A549 (cell line): ENCODE data around the gene GCK. TPM values are rescaled to one million over a fixed set of nuclear protein-coding genes. Genes with fewer than 3 reads are reported as not detected.

ENCODE experiments used
- ATAC-seq, 2 experiments: fragments of 200-7000 bp in 1 of 2; fragments of >200 bp in 1 of 2; cut with Nextera tagmentation in 1 of 2; cut with Tn5 transposase in 1 of 2; 3 replicates each; pipeline versions ENCODE4 v1.8.0 to v1.9.1; 2018 to 2020; ENCODE audit warnings: mild to moderate bottlenecking in 1 of 2, moderate library complexity in 1 of 2
- CTCF ChIA-PET: fragments of 300-600 bp; sonication (Branson Sonifier 250); formaldehyde crosslinking; extraction: SDS; loops from one replicate; lab custom pipeline; 2021; ENCODE audit warnings: antibody characterized with exemption, inconsistent platforms; lab: Yijun Ruan, JAX
- POLR2A ChIA-PET: fragments of 350-600 bp; formaldehyde crosslinking; extraction: SDS; loops from one replicate; lab custom pipeline; 2021; ENCODE audit warnings: antibody characterized with exemption, inconsistent platforms; lab: Yijun Ruan, JAX
- DNase-seq, 2 experiments: peaks; one replicate each; pipeline versions ENCODE4 v3.0.0 to v3.0.0-alpha.2; 2011 to 2016; ENCODE audit warnings: low read depth in 1 of 2, low spot score in 1 of 2
- FAIRE-seq: peaks from 2 replicates; lab custom pipeline; 2011; peaks lifted over from hg19 to GRCh38; lab: Jason Lieb, UNC
- H3K27ac ChIP-seq, 2 experiments: fragments of >200 bp; sonication (Bioruptor Twin); formaldehyde crosslinking; 3 replicates each; pipeline ENCODE4 v1.5.1; 2016 to 2017
- H3K4me1 ChIP-seq: fragments of >200 bp; sonication (Bioruptor Twin); formaldehyde crosslinking; 3 replicates; pipeline ENCODE4 v1.6.1; 2016
- H3K4me2 ChIP-seq: fragments of >200 bp; sonication (Bioruptor Twin); formaldehyde crosslinking; 3 replicates; pipeline ENCODE4 v1.6.1; 2016
- H3K4me3 ChIP-seq: fragments of >200 bp; sonication (Bioruptor Twin); formaldehyde crosslinking; 3 replicates; pipeline ENCODE4 v1.5.1; 2016
- H3K9me3 ChIP-seq: fragments of >200 bp; sonication (Bioruptor Twin); formaldehyde crosslinking; 3 replicates; pipeline ENCODE4 v1.6.1; 2016
- CEBPB ChIP-seq, 2 experiments: fragments of >200 bp in 1 of 2; sonication (Bioruptor Twin) in 1 of 2; formaldehyde crosslinking in 1 of 2; IDR thresholded peaks; 2 replicates each; pipeline ENCODE4 v1.6.1; 2012 to 2016
- CHD2 ChIP-seq: fragments of 150-350 bp; IDR thresholded peaks from 2 replicates; pipeline ENCODE4 v1.6.1; 2014; ENCODE audit warnings: low read length; ENCODE audit not compliant: partially characterized antibody
- CHD4 ChIP-seq: fragments of 200-600 bp; sonication (generic); IDR thresholded peaks from 2 replicates; pipeline ENCODE4 v1.6.1; 2016; ENCODE audit warnings: antibody characterized with exemption, mild to moderate bottlenecking, borderline replicate concordance
- EHF ChIP-seq: fragments of 250-450 bp; sonication (Bioruptor Pico); IDR thresholded peaks from 2 replicates; pipeline ENCODE4 v1.5.0; 2020; ENCODE audit warnings: mild to moderate bottlenecking
- EHMT2 ChIP-seq: fragments of 200-600 bp; sonication (generic); IDR thresholded peaks from 2 replicates; pipeline ENCODE4 v1.6.1; 2016; ENCODE audit warnings: antibody characterized with exemption, low read depth, mild to moderate bottlenecking, moderate library complexity
- FOSB ChIP-seq: fragments of 250-450 bp; sonication (Bioruptor Pico); IDR thresholded peaks from 2 replicates; pipeline ENCODE4 v1.5.0; 2020; ENCODE audit warnings: mild to moderate bottlenecking, moderate library complexity
- GATA3 ChIP-seq: IDR thresholded peaks from 2 replicates; pipeline ENCODE4 v1.6.1; 2012; ENCODE audit warnings: borderline replicate concordance
- HEYL ChIP-seq: fragments of 250-450 bp; sonication (Bioruptor Pico); IDR thresholded peaks from 2 replicates; pipeline ENCODE4 v1.8.0; 2021; ENCODE audit warnings: mild to moderate bottlenecking, moderate library complexity
- HOXB13 ChIP-seq: fragments of 250-450 bp; sonication (Bioruptor Pico); IDR thresholded peaks from 2 replicates; pipeline ENCODE4 v1.5.0; 2020; ENCODE audit warnings: low read depth, mild to moderate bottlenecking, moderate library complexity
- KDM5A ChIP-seq: fragments of 200-600 bp; sonication (generic); IDR thresholded peaks from 2 replicates; pipeline ENCODE4 v1.6.1; 2016; ENCODE audit warnings: antibody characterized with exemption, mild to moderate bottlenecking
- NFE2L2 ChIP-seq: fragments of 150-350 bp; conservative IDR thresholded peaks from 2 replicates; pipeline ENCODE4 v1.6.1; 2014; ENCODE audit warnings: low read length
- PHF8 ChIP-seq: fragments of 200-600 bp; sonication (generic); IDR thresholded peaks from 2 replicates; pipeline ENCODE4 v1.6.1; 2016; ENCODE audit warnings: low read depth, mild to moderate bottlenecking, antibody characterized with exemption, moderate library complexity, borderline replicate concordance
- POLR2AphosphoS2 ChIP-seq: conservative IDR thresholded peaks from 2 replicates; pipeline ENCODE4 v1.6.1; 2012; ENCODE audit warnings: low read length, improper control_type of control experiment, inconsistent platforms
- ZFP36 ChIP-seq: fragments of 450-650 bp; IDR thresholded peaks from 2 replicates; pipeline ENCODE4 v1.6.1; 2014; ENCODE audit warnings: borderline replicate concordance; ENCODE audit not compliant: partially characterized antibody
- WGBS: methylation state at CpG from one replicate; pipeline ENCODE4 v1.1.6; 2017; ENCODE audit errors: missing lambda C conversion rate; 5-methylcytosine and 5-hydroxymethylcytosine counted together
- polyA plus RNA-seq, 4 experiments: library from polyadenylated mRNA; depleted of rRNA in 3 of 4; stranded (reverse); fragments of >200 nt; fragmentation: RNase III in 1 of 4; extraction: RNeasy Plus Mini Kit Qiagen cat#74134 plus additional on column Dnase treatment in 1 of 4; gene quantifications; 2 replicates in 3 of 4; 3 replicates in 1 of 4; pipeline ENCODE4 v1.2.3, GENCODE V29; 2011 to 2017
- TF ChIP-seq, protein P1 (sequence below): IDR thresholded peaks from 2 replicates; pipeline ENCODE4 v1.6.1; 2012
- TF ChIP-seq, protein P2 (sequence below): fragments of 450-650 bp; IDR thresholded peaks from 2 replicates; pipeline ENCODE4 v1.6.1; 2014; ENCODE audit warnings: antibody characterized with exemption
- TF ChIP-seq, protein P3 (sequence below): fragments of >200 bp; sonication (Bioruptor Twin); formaldehyde crosslinking; IDR thresholded peaks from 3 replicates; pipeline ENCODE4 v1.5.1; 2016
- TF ChIP-seq, protein P4 (sequence below): fragments of 200-600 bp; sonication (generic); IDR thresholded peaks from 2 replicates; pipeline ENCODE4 v1.6.1; 2016; ENCODE audit warnings: antibody characterized with exemption, mild to moderate bottlenecking, moderate library complexity

GCK gene
- polyA plus RNA-seq, 2 of the 4 experiments (the other 2 are of a cell fraction), result 0.12 TPM; not detected in 1

DNA sequence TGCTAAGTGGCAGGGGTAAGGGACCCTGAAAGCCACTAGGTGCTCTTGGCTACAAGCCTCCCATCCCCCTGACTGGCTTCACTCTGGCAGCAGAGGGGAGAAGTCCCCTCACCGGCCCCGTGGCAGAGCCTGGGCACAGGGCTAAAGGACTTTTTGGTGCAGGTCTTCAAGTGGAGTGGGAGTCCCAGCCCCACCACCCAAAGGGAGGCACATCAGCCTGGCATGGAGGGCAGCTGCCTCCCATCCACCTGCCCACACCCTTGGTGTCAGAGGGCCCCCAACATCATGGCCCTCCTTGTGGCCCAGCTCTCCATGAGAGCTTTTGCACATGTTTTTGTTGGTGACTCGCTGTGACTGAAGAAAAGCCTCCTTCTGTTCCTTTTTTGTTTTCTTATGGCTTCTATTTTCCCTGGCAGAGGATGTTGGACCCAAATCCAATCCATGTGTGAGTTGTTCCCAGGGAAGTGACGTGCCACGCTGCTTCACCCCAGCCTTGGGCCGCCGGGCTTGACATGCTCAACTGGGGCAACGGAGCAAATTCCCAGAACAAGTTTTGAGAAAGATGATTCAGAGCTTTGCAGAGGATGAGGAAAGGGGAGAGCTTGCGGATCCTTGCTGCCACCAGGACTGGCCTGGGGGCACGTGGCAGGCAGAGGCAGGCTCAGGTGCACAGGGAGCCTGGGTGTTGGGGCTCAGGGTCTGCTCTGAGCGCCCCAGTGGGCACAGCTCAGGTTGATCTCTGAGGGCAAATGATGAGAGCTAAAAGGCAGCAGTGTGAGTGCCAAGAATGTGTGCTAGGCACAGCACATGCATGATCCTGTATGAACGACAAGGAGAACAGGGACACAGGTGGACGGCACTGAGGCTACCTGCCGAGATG, 87.0 kb downstream of the GCK start (continued):
- TF ChIP-seq GATA3 (no peak), CEBPB (IDR thresholded peaks at IDR 0.05) (no peak), EHF (CRISPR knock-in tag) (no peak), PHF8 (no peak), HEYL (CRISPR knock-in tag) (no peak), CHD4 (no peak), EHMT2 (no peak)
- TF ChIP-seq, all 56 proteins: peak for 0

DNA sequence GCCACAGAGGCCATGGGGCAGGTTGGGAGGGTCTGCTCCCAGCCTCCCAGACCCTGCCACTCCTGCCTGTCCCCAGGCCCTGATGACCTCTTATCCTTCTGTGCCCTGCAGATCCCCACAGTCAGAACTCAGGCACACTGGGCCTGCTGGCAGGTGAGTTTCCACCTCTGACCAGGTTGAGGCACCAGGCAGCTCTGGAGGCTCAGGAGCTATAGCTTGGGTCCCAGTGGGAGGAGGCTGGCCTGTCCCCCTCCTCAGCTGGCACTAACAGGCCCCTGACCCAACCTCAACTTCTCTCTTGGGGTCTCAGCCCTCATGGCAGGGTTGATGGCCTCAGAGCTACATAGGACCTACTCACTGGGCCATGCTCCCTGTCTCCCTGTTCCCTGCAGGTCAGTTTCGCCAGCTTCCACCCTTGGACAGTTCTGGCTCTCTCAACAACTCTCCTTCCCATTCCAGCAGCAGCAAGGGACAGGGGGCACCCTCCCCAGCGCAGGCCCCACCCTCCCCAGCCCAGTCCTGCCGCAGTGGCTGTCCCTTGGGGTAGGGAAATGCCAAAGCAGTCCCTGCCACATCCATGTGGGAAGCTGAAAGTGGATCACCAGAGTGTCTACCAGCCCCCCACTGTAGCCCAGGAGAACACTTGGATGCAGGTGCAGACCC, 87.8 kb downstream of the GCK start:
- 44% methylated on average over 2 of the region's 3 CpGs for WGBS

DNA sequence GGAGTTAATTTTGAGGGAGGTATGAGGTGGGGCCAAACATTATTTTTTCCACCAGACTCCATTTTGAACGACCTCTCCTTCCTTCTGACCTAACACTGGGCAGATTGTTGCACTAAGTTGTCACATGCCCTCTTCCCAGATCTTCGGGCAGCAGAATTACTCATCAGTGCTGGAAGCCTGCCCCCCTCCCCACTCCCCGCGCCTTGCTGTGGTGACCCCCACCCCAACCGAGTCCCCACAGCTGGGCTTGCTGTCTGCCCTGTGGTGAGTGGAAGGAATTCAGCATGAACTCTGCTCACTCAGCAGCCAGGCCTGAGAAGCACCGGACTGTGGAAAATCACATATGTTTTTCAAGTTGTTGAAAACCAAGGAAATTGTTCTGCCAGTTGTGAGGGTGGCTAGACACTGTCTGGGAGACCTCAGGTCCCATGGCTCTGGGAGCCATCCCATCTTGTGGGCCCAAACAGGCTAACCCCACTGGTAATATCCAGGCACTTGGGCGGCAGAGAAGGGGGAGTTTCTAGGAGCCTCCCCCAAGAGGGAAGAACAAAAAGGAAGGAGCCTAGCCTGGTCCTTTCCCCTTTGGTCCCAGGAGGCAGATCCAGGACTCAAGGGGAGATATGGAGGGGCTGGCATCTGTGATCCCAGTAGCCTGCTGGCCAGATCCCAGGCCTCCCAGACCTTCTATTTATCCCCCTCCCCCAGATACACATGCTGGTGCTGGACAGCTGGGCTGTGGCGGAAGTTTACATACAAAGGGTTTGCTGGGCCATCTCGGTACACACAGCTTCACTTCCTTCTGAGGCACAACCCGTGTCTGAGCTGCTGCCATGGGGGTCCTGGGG, 88.6 kb downstream of the GCK start:
- POLR2A ChIA-PET, result no interaction called here
- TF ChIP-seq CHD2 (no peak), KDM5A (no peak), NFE2L2 (no peak), POLR2AphosphoS2 (no peak), ZFP36 (no peak), EHF (CRISPR knock-in tag) (no peak), FOSB (CRISPR knock-in tag) (no peak), HOXB13 (CRISPR knock-in tag) (no peak)
- TF ChIP-seq, protein P1, sequence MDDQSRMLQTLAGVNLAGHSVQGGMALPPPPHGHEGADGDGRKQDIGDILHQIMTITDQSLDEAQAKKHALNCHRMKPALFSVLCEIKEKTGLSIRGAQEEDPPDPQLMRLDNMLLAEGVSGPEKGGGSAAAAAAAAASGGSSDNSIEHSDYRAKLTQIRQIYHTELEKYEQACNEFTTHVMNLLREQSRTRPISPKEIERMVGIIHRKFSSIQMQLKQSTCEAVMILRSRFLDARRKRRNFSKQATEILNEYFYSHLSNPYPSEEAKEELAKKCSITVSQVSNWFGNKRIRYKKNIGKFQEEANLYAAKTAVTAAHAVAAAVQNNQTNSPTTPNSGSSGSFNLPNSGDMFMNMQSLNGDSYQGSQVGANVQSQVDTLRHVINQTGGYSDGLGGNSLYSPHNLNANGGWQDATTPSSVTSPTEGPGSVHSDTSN, result no peak
- TF ChIP-seq, protein P2, sequence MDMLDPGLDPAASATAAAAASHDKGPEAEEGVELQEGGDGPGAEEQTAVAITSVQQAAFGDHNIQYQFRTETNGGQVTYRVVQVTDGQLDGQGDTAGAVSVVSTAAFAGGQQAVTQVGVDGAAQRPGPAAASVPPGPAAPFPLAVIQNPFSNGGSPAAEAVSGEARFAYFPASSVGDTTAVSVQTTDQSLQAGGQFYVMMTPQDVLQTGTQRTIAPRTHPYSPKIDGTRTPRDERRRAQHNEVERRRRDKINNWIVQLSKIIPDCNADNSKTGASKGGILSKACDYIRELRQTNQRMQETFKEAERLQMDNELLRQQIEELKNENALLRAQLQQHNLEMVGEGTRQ, result no peak
- TF ChIP-seq, protein P3, sequence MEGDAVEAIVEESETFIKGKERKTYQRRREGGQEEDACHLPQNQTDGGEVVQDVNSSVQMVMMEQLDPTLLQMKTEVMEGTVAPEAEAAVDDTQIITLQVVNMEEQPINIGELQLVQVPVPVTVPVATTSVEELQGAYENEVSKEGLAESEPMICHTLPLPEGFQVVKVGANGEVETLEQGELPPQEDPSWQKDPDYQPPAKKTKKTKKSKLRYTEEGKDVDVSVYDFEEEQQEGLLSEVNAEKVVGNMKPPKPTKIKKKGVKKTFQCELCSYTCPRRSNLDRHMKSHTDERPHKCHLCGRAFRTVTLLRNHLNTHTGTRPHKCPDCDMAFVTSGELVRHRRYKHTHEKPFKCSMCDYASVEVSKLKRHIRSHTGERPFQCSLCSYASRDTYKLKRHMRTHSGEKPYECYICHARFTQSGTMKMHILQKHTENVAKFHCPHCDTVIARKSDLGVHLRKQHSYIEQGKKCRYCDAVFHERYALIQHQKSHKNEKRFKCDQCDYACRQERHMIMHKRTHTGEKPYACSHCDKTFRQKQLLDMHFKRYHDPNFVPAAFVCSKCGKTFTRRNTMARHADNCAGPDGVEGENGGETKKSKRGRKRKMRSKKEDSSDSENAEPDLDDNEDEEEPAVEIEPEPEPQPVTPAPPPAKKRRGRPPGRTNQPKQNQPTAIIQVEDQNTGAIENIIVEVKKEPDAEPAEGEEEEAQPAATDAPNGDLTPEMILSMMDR, result no peak

More for the DNA sequence above, 87.8 kb downstream of the GCK start:
- Histone ChIP-seq H3K4me1 (peaks cover 12% of the 10 kb centered on the region; the same call in 1 of the 3 replicates), H3K4me3 (no peak overlapping the region), H3K9me3 (no peaks in the 10 kb centered on the region), H3K4me2 (no peak overlapping the region), H3K27ac (no peak overlapping the region)
- FAIRE-seq, result no peak
- no peak for DNase-seq
- ChIA-PET CTCF (interaction anchor here (1.3 to 2.2 kb wide), 3 partner anchors 16 to 95 kb away, joined by 3 to 5 read pairs (median 3); no protein-coding TSS in a partner anchor), POLR2A (interaction anchor here (0.6 kb wide), 1 partner anchor 9 kb away, joined by 3 read pairs; no protein-coding TSS in a partner anchor)
- TF ChIP-seq FOSB (CRISPR knock-in tag), result no peak
- TF ChIP-seq, protein P4, sequence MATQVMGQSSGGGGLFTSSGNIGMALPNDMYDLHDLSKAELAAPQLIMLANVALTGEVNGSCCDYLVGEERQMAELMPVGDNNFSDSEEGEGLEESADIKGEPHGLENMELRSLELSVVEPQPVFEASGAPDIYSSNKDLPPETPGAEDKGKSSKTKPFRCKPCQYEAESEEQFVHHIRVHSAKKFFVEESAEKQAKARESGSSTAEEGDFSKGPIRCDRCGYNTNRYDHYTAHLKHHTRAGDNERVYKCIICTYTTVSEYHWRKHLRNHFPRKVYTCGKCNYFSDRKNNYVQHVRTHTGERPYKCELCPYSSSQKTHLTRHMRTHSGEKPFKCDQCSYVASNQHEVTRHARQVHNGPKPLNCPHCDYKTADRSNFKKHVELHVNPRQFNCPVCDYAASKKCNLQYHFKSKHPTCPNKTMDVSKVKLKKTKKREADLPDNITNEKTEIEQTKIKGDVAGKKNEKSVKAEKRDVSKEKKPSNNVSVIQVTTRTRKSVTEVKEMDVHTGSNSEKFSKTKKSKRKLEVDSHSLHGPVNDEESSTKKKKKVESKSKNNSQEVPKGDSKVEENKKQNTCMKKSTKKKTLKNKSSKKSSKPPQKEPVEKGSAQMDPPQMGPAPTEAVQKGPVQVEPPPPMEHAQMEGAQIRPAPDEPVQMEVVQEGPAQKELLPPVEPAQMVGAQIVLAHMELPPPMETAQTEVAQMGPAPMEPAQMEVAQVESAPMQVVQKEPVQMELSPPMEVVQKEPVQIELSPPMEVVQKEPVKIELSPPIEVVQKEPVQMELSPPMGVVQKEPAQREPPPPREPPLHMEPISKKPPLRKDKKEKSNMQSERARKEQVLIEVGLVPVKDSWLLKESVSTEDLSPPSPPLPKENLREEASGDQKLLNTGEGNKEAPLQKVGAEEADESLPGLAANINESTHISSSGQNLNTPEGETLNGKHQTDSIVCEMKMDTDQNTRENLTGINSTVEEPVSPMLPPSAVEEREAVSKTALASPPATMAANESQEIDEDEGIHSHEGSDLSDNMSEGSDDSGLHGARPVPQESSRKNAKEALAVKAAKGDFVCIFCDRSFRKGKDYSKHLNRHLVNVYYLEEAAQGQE, result no peak
- ATAC-seq, result peak in 1 of 2 experiments; percentile 20; a peak in 1 of 6 replicates

More for the DNA sequence above, 88.6 kb downstream of the GCK start:
- Histone ChIP-seq H3K27ac (0 out of 6 replicates have a peak overlapping the region, but pooled peaks of 1 of the 2 experiments have one; percentile 37), H3K4me3 (no peak overlapping the region), H3K4me2 (0 out of 3 replicates have a peak overlapping the region, but pooled peaks have one; percentile 3), H3K9me3 (no peaks in the 10 kb centered on the region), H3K4me1 (peaks cover 12% of the 10 kb centered on the region; the same call in 1 of the 3 replicates)
- peak in 1 of 2 experiments; percentile 10; a peak in 1 of 6 replicates for ATAC-seq
- CTCF ChIA-PET, result interaction anchor here (1.3 to 2.2 kb wide), 2 partner anchors 15 to 31 kb away, joined by 3 to 5 read pairs; no protein-coding TSS in a partner anchor
- FAIRE-seq, result no peak
- no peak for DNase-seq
- 73% methylated on average over 7 of the region's 10 CpGs for WGBS
